NCI-H187 (cell line): ENCODE results near the gene MVK.

Source experiments
- DNase-seq, 2 experiments: peaks; one replicate each; lab custom pipeline; 2025; lab: John Stamatoyannopoulos, UW

Gene MVK

DNA sequence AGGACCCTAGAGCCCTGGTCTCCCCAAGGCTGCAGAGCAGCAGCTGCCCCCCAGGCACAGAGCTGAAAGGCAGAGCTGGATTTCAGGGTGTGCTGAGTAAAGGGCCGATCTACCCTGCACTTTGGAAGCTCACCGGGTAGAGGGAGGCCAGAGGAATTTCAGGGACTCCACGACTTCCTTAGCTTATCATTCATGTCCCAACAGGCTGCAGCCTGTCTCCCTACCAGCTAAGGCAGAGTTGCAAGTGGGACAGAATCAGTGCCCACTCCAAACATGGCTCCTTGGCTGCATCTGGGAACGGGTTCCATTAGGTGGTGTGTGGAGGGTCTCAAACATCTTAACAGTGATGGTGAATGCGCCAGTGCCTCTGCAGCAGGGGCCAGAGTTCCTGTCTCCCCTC lies 27.8 kb upstream of the MVK start:
- no peak for DNase-seq

DNA sequence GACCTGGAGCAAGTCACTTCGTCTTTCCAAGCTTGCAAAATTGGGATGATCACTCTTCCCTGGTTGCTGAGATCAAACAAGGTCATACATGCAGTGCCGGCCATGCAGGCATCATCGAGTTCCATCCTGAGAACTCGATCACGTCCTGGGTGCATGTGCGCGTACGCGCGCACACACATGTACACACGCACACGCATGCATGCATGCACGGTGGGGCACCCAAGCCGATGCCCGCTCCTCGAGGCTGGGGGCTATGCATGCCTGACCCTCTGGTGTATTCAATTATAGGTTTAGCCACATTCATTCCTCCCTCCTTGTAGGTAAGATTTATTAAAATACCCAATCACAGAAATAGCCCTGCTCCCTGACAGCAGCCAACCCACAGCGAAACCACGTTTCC lies 26.3 kb upstream of the MVK start:
- no peak for DNase-seq

- DNase-seq: no peak
Observed at GRCh38 chr12:109548258-109548657, 25.3 kb upstream of the MVK start.

- no peak for DNase-seq
Observed at GRCh38 chr12:109549613-109550270, 23.9 kb upstream of the MVK start.

DNA sequence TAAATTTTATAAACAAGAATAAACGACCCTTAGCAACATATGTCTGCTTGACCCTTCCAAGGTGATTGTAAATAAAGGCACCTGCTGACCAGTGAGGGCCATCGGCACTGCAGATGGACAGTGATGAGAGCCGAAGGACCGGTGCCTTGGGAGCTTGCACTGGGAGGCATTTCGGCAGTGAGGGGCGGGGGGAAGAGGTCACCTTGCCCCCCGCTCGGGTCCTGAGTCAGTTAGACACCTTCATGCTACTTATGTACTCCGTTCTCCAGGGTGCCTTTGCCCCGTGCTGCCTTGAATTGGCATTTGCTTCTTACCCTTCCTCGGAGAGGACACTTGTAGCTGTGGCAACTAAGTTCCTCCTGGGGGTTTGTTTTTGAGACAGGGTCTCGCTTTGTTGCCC lies 23.3 kb upstream of the MVK start:
- DNase-seq: no peak

DNA sequence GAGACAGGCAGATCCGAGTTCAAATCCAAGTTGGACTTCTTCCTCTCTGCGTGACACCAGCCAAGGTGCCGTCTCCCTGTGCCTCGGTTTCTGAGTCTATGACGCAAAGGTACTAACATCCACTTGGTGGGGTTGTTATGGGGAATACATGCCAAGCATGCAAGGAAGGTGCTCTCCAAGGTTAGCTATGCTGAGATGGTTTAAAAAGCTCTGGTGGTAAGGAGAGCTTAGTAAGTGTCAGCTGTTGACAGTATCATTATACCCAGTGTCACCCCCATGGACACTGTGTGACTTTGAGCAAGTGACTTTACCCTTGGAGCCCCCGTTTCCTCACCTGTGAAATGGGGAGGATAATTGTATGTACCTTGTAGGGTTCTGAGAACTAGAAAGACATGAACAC lies 22.5 kb upstream of the MVK start:
- no peak for DNase-seq

DNA sequence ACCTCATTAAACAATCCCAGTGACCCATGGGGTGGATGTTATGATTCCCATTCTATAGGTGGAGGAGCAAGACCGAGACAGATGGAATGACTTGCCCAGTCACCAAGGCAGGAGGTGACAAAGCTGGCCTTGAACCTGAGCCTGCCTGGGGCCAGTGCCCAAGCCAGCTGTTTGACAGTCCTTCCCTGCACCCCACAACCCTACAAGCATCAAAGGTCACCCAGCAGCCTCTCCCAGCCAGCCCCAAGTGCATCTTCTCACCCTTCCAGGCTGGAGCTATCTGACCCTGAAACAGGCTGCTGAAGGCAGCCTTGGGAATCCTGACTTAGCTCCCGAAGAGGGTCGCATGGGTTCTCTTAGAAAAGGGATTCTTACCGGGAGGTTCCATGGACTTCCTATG lies 20.6 kb upstream of the MVK start:
- no peak for DNase-seq

DNA sequence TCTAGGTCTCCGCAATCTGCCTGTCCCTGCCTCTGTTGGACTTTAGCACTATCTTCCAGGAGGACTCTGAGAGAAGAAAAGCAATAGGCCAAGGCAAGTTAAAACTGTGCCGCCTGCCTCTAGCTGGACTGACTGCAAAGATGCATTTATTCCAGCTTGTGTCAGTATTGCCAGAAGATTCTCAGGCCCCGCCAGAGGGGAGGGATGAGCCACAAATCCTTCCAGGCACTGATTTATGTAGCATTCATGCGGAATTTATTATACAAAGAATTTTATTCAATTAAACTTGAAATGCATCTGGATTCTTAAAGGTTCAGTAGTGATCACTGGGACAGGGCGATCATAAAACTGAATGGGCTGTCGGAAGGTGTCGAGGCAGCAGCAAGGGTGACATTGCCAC lies 20.1 kb upstream of the MVK start:
- DNase-seq: no peak

- no peak for DNase-seq
Observed at GRCh38 chr12:109553906-109554500, 19.6 kb upstream of the MVK start.

DNA sequence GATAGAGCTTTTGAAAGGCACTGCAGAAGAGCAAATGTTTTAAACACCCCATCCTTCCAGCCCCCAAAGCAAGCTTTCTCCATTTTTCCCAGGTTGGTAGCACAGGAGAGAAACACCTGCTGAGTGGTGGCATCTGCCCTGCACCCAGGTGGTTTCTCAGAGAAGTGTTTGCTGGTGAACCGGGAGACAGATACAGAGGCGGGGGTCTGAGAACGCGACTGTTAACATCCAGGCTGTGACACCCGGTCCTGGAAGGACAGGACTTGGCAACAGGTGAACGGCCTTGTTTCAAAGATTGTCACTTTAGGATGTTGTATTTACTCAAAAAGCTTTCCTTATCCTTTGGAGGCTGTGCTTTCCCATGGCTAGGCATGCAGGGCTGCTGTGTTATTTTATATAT lies 18.8 kb upstream of the MVK start:
- DNase-seq: no peak

GRCh38 chr12:109555431-109556315 lies 17.9 kb upstream of the MVK start:
- no peak for DNase-seq

DNA sequence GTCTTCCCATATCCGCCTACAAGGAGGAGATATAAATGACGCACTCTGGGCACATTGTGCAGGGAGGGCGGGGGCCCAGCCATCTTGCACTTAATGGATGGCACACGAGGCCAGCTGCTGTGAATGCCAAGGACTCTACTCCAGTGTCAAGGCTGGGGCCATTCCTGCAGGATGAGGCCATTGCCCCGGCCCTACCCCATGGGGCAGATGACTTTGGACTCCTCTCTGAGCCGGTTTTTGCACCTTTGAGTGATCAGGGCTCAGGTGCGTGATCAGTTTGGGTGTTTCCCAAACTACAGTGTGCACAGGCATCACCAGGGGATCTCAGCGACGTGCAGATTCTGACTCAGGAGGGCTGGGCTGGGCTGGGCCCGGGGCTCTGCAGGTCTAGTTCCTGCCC lies 16.4 kb upstream of the MVK start:
- no peak for DNase-seq

- DNase-seq: no peak
Observed at GRCh38 chr12:109557805-109558204, 15.8 kb upstream of the MVK start.

GRCh38 chr12:109558374-109559199 lies 15.0 kb upstream of the MVK start:
- no peak for DNase-seq

- no peak for DNase-seq
Observed at GRCh38 chr12:109559200-109559505, 14.4 kb upstream of the MVK start.

GRCh38 chr12:109559601-109560000 lies 14.0 kb upstream of the MVK start:
- no peak for DNase-seq

- DNase-seq: no peak
Observed at GRCh38 chr12:109560867-109561710, 12.5 kb upstream of the MVK start.

DNA sequence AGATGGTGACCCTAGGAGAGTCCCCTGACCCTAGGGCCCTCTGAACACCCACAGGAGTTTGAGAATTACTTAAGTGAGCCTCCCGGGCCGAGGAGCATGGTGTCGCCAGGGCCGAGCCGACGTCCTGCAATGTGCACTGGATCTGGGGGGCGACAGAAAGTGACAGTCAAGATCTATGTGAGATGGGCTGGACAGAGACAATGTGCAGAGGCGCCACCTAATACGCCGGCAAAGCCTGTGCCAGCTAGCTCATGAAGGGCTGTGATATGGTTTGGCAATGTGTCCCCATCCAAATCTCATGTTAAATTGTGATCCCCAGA lies 11.9 kb upstream of the MVK start:
- DNase-seq: no peak

GRCh38 chr12:109562871-109563270 lies 10.7 kb upstream of the MVK start:
- no peak for DNase-seq

GRCh38 chr12:109563291-109564284 lies 10.0 kb upstream of the MVK start:
- DNase-seq: no peak

- DNase-seq: no peak
Observed at GRCh38 chr12:109566424-109566823, 7.2 kb upstream of the MVK start.
